Astrocyte (in vitro differentiated cells and primary cell): ENCODE results near the gene TERB1.

Experiments
- EZH2 ChIP-seq: IDR thresholded peaks from 2 replicates; pipeline ENCODE4 v1.6.1; 2012; ENCODE audit warnings: mild to moderate bottlenecking, low read length, inconsistent platforms; ENCODE audit not compliant: insufficient read depth
- TF ChIP-seq, protein P1 (sequence below): IDR thresholded peaks from 2 replicates; pipeline ENCODE4 v1.5.1; 2011; ENCODE audit warnings: low read depth, mild to moderate bottlenecking, inconsistent platforms, low read length, moderate library complexity; ENCODE audit not compliant: insufficient read depth

DNA sequence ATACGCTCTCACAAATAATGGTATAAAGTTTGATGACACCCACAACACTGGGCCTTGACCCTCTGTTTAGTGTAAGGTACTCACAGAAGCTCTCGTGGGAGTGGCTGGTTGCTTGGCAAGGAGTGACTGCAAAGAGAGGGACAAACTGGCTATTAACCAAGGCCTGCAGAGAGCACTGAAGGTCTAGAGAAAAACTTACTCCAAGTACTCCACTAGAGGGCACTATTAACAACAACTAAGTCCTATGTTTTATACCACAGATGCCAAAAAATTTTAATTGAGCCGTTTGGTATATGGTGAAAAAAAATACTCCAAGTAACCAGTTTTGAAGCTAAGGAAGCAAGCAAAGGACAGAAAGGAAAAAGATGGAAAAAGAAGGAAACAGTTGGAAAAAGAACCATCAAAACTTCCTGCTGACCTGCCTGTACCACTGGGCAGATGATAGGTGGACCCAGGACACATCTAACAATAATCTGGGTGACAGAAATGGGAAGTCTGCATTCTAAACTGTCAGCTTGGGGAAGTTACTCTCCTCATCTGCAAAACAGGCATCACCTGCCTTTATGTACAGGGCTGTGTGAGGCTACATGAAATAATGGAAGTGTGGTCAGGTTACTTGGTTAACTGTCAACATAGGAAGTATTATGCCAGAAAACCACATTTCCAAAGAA, 73.1 kb downstream of the TERB1 start:
- no peak for TF ChIP-seq EZH2
- TF ChIP-seq, protein P1, sequence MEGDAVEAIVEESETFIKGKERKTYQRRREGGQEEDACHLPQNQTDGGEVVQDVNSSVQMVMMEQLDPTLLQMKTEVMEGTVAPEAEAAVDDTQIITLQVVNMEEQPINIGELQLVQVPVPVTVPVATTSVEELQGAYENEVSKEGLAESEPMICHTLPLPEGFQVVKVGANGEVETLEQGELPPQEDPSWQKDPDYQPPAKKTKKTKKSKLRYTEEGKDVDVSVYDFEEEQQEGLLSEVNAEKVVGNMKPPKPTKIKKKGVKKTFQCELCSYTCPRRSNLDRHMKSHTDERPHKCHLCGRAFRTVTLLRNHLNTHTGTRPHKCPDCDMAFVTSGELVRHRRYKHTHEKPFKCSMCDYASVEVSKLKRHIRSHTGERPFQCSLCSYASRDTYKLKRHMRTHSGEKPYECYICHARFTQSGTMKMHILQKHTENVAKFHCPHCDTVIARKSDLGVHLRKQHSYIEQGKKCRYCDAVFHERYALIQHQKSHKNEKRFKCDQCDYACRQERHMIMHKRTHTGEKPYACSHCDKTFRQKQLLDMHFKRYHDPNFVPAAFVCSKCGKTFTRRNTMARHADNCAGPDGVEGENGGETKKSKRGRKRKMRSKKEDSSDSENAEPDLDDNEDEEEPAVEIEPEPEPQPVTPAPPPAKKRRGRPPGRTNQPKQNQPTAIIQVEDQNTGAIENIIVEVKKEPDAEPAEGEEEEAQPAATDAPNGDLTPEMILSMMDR: peak; percentile 62
